ENCODE data around the gene ABCD3. TPM values are rescaled to one million over a fixed set of nuclear protein-coding genes. Genes with fewer than 3 reads are reported as not detected.

ABCD3 gene
- total RNA-seq, 5 donors from 2014 or later (not counting 1 experiment from before 2014, with no cell fraction given), result 17.3 to 29.9 (median 24.2) TPM

DNA sequence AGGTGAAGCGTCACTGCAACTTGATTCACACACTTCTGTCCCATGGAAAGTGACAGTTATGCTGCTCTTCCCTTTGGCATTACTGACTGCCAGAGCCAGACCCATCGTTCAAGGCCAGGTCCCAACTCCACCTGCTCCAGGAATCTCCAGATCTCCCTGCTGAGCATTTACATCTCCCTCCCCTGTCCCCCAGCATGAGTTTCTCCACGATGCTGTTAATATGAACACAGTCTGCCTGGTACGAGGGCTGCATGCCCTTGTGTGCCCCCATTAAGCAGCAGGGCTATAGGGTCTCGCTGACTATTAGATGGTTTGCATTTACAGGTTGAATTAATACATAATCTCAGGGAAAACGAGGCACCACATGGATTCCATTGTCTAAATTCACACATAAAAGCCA, 119.1 kb downstream of the ABCD3 start:
- WGBS (ENCODE audit: insufficient coverage), result 75% methylated on average over 2 of the region's 6 CpGs
- Histone ChIP-seq H3K36me3 (ENCODE audit: control insufficient read depth in 2 of 2, extremely low read depth in 1 of 2, insufficient read depth in 1 of 2, low read length in 1 of 2) (no peaks in the 10 kb centered on the region), H3K4me3 (ENCODE audit: control insufficient read depth in 1 of 2, extremely low read depth in 1 of 2, low read length in 1 of 2) (no peak overlapping the region), H3K27me3 (replicated peaks in 1 of 2; ENCODE audit: control insufficient read depth in 2 of 2, extremely low read depth in 1 of 2, insufficient read depth in 2 of 2, low read length in 1 of 2) (peaks cover 3 to 35% of the 10 kb centered on the region in 2 experiments), H3K27ac (ENCODE audit: low read length) (no peak overlapping the region), H3K4me1 (ENCODE audit: control insufficient read depth in 1 of 2, extremely low read depth in 1 of 2, insufficient read depth in 2 of 2, low read length in 2 of 2) (peaks cover under 1 to 14% of the 10 kb centered on the region in 2 experiments), H3K9me3 (no peaks in the 10 kb centered on the region)
- H3K36me3 Mint-ChIP-seq, result no peaks in the 10 kb centered on the region
- ATAC-seq (replicated peaks in 1 of 4), result no peak
- H3K4me1 Mint-ChIP-seq, result peaks cover 8 to 12% (median 8%) of the 10 kb centered on the region in 3 donors
- DNase-seq, result no peak
- H3K9me3 Mint-ChIP-seq, result no peaks in the 10 kb centered on the region
- ChIA-PET POLR2A (no interaction called here), CTCF (interaction anchor here in 1 of 2 donors (1.1 kb wide), 1 partner anchor 10 kb away, joined by 3 read pairs; no protein-coding TSS in a partner anchor)
- no peak overlapping the region for H3K27ac Mint-ChIP-seq
- no peak overlapping the region for H3K4me3 Mint-ChIP-seq
- peaks cover 43 to 56% of the 10 kb centered on the region in 2 donors for H3K27me3 Mint-ChIP-seq

DNA sequence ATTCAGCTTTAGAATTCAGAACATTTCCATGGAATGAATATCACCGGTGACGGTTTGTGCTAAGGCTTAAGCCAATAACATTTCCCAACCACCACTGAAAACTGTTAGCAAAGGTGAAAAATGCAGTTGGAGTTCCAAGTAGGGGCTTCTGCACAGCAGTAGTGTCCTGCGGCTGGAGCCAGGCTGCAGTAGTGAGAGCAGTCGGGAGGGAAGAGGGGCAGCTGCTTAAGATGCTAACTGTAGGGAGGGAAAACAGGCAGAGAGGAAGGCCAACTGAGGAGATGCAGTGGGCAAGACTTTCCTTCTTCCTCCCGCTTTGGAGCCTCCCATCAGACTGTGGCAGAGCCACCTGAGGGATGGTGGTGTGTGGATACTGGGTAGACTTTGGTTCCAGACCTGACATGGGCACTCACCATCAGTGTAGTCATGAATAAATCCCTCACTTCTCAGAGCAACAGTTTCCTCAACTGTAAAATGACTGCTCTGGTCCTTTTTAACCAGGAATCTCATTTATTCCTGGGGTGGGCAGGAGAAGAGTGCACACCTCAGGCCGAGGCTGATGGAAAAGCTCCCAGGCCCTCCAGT, 120.1 kb downstream of the ABCD3 start:
- H3K27ac ChIP-seq (ENCODE audit: low read length), result no peak overlapping the region
- 83% methylated on average over 3 of the region's 6 CpGs for WGBS (ENCODE audit: insufficient coverage)
- Mint-ChIP-seq H3K36me3 (no peaks in the 10 kb centered on the region), H3K27ac (no peak overlapping the region), H3K9me3 (no peaks in the 10 kb centered on the region), H3K27me3 (peaks cover 50 to 65% of the 10 kb centered on the region in 2 donors), H3K4me1 (peaks cover 14 to 21% (median 17%) of the 10 kb centered on the region in 3 donors), H3K4me3 (no peak overlapping the region)
- POLR2A ChIA-PET, result no interaction called here
- no peak overlapping the region for H3K4me3 ChIP-seq (ENCODE audit: control insufficient read depth in 1 of 2, extremely low read depth in 1 of 2, low read length in 1 of 2)
- H3K36me3 ChIP-seq (ENCODE audit: control insufficient read depth in 2 of 2, extremely low read depth in 1 of 2, insufficient read depth in 1 of 2, low read length in 1 of 2), result no peaks in the 10 kb centered on the region
- peaks cover 6 to 37% of the 10 kb centered on the region in 2 experiments for H3K27me3 ChIP-seq (replicated peaks in 1 of 2; ENCODE audit: control insufficient read depth in 2 of 2, extremely low read depth in 1 of 2, insufficient read depth in 2 of 2, low read length in 1 of 2)
- no peak for ATAC-seq (replicated peaks in 1 of 4)
- CTCF ChIA-PET, result no interaction called here
- H3K9me3 ChIP-seq, result no peaks in the 10 kb centered on the region
- no peak for DNase-seq
- H3K4me1 ChIP-seq (ENCODE audit: control insufficient read depth in 1 of 2, extremely low read depth in 1 of 2, insufficient read depth in 2 of 2, low read length in 2 of 2), result peaks cover 4 to 16% of the 10 kb centered on the region in 2 experiments

DNA sequence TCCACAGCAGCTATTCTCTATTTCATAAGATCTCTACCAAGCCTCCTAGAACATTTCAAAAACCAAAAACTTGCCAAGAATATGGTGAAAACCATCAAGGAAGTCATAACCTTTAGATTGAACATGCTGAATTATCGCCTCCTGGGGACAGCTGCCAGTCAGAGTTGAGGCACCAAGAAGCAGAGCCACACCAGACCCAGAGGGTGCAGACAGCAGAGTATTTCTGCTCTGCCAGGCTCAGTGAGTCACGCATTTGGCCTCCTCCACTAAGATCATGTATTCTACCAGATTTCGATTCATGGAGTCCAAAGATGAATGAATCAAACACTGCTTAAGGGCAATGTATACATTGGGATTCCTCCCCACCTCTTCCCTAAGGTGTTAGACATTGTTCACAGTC, 121.3 kb downstream of the ABCD3 start:
- Histone ChIP-seq H3K27me3 (replicated peaks in 1 of 2; ENCODE audit: control insufficient read depth in 2 of 2, extremely low read depth in 1 of 2, insufficient read depth in 2 of 2, low read length in 1 of 2) (peaks cover 6 to 37% of the 10 kb centered on the region in 2 experiments), H3K9me3 (no peaks in the 10 kb centered on the region), H3K4me3 (ENCODE audit: control insufficient read depth in 1 of 2, extremely low read depth in 1 of 2, low read length in 1 of 2) (no peak overlapping the region), H3K36me3 (ENCODE audit: control insufficient read depth in 2 of 2, extremely low read depth in 1 of 2, insufficient read depth in 1 of 2, low read length in 1 of 2) (no peaks in the 10 kb centered on the region), H3K27ac (ENCODE audit: low read length) (no peak overlapping the region), H3K4me1 (ENCODE audit: control insufficient read depth in 1 of 2, extremely low read depth in 1 of 2, insufficient read depth in 2 of 2, low read length in 2 of 2) (peaks cover 4 to 16% of the 10 kb centered on the region in 2 experiments)
- H3K4me3 Mint-ChIP-seq, result no peak overlapping the region
- H3K4me1 Mint-ChIP-seq, result peaks cover 14 to 21% (median 17%) of the 10 kb centered on the region in 3 donors
- POLR2A ChIA-PET, result no interaction called here
- H3K27ac Mint-ChIP-seq, result no peak overlapping the region
- DNase-seq (no peak), ATAC-seq (replicated peaks in 1 of 4) (no peak)
- H3K9me3 Mint-ChIP-seq, result no peaks in the 10 kb centered on the region
- H3K27me3 Mint-ChIP-seq, result peaks cover 60 to 76% of the 10 kb centered on the region in 2 donors
- CTCF ChIA-PET, result interaction anchor here in 1 of 2 donors (0.5 kb wide), 1 partner anchor 36 kb away, joined by 5 read pairs; no protein-coding TSS in a partner anchor
- no peaks in the 10 kb centered on the region for H3K36me3 Mint-ChIP-seq
- WGBS (ENCODE audit: insufficient coverage), result 90% methylated on average over 1 of the region's 3 CpGs

DNA sequence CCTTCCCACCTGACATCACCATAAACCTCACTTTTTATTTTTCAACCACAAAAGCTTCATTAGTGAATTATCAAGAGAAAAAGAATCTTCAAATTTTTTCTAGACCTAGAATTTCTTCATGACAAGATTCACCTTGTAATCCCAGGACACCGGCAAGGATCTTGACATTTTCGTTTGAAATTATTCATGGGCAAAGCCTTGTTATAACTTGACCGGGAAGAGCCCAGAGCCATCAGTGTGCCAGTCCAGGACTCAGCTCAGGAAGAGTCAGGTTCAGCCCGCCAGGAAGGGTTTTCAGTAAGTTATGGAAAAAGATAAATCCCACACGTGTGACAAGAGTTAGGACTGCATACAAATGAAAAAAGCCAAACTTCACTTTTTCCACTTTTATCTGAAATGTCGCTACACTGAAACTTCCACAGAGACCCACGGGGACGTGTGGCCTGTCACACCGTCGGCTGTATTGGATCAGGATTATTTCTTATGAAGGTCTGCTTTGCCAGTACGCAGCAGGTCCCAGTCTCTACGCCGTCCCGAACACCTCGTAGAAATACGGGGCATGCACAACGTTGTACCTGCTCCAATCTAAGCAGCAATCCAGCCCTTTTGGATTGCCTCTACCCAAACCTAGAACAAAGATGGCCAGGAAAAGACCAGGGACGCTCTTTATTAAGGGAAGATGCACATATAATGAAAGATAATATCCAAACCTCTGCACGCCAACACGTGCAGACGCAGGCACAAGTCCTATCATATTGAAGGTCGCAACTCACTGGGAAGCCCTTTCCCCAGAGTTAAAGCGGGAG, 122.5 kb downstream of the ABCD3 start:
- DNase-seq (no peak), ATAC-seq (replicated peaks in 1 of 4) (no peak)
- Mint-ChIP-seq H3K4me3 (peak overlapping the region; percentile 39 to 68 (median 44)), H3K4me1 (peaks cover 14 to 21% (median 17%) of the 10 kb centered on the region in 3 donors), H3K9me3 (no peaks in the 10 kb centered on the region), H3K27me3 (peaks cover 67 to 76% of the 10 kb centered on the region in 2 donors), H3K36me3 (no peaks in the 10 kb centered on the region), H3K27ac (no peak overlapping the region)
- no peaks in the 10 kb centered on the region for H3K36me3 ChIP-seq (ENCODE audit: control insufficient read depth in 2 of 2, extremely low read depth in 1 of 2, insufficient read depth in 1 of 2, low read length in 1 of 2)
- peak overlapping the region in 1 of 2 donors; percentile 42 for H3K4me3 ChIP-seq (ENCODE audit: control insufficient read depth in 1 of 2, extremely low read depth in 1 of 2, low read length in 1 of 2)
- no peaks in the 10 kb centered on the region for H3K9me3 ChIP-seq
- no peak overlapping the region for H3K27ac ChIP-seq (ENCODE audit: low read length)
- peaks cover 6 to 36% of the 10 kb centered on the region in 2 experiments for H3K27me3 ChIP-seq (replicated peaks in 1 of 2; ENCODE audit: control insufficient read depth in 2 of 2, extremely low read depth in 1 of 2, insufficient read depth in 2 of 2, low read length in 1 of 2)
- peaks cover 4 to 16% of the 10 kb centered on the region in 2 experiments for H3K4me1 ChIP-seq (ENCODE audit: control insufficient read depth in 1 of 2, extremely low read depth in 1 of 2, insufficient read depth in 2 of 2, low read length in 2 of 2)
- CTCF ChIA-PET, result no interaction called here
- POLR2A ChIA-PET, result no interaction called here
- WGBS (ENCODE audit: insufficient coverage), result 60% methylated on average over 15 of the region's 23 CpGs

DNA sequence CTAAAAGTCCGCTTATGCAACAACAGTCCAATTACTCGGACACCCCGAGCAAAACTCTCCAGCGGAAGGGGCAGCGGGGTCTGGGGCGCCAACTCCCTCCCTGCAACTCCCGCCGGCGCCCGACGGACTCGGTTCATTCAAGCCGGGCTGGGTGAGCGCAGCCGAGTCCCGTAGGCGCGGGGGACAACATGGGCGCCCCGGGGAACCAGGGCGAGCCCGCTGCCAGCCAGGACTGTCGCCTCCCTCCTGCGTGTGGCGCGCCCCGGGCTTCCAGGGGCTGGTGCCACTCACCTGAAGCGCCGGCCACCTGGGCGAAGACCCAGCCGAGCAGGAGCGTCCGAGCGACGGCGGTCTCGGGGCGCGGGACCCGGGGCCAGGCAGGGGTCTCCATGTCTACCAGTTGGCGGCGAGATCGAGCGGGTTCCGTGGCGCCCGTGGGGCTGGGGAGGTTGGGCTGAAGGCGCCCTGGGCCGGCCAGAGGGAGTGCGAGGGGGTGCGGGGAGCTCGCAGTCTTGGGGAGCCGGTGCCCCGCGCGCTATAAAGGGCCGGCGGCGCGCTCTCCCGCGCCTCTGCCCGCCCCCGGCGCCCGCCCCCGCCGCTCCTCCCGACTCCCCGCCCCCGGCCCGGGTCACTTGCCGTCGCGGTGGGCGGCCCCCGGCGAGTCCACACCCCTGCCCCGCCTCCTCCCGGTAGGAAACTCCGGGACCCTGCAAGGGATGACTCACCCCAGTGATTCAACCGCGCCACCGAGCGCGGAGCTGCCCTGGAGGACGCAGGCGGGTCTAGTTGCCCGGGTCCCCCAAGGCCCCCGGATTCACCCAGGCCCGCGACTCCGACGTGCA, 123.3 kb downstream of the ABCD3 start, which contains the start of gene F3:
Gene F3 (minus strand): TSS at position 514 of the 842 bp plus-strand sequence. CDS start 123 bp downstream, at position 391.
- Histone ChIP-seq H3K4me1 (ENCODE audit: control insufficient read depth in 1 of 2, extremely low read depth in 1 of 2, insufficient read depth in 2 of 2, low read length in 2 of 2) (peaks cover 4 to 16% of the 10 kb centered on the region in 2 experiments), H3K27me3 (replicated peaks in 1 of 2; ENCODE audit: control insufficient read depth in 2 of 2, extremely low read depth in 1 of 2, insufficient read depth in 2 of 2, low read length in 1 of 2) (peaks cover 6 to 32% of the 10 kb centered on the region in 2 experiments), H3K36me3 (ENCODE audit: control insufficient read depth in 2 of 2, extremely low read depth in 1 of 2, insufficient read depth in 1 of 2, low read length in 1 of 2) (no peaks in the 10 kb centered on the region), H3K9me3 (no peaks in the 10 kb centered on the region), H3K4me3 (ENCODE audit: control insufficient read depth in 1 of 2, extremely low read depth in 1 of 2, low read length in 1 of 2) (peak within 1 kb of the TSS; percentile 33 to 74), H3K27ac (ENCODE audit: low read length) (no peak within 1 kb of the TSS)
- ChIA-PET CTCF (no interaction called here), POLR2A (no interaction called here)
- no peaks in the 10 kb centered on the region for H3K36me3 Mint-ChIP-seq
- H3K4me3 Mint-ChIP-seq, result peak within 1 kb of the TSS; percentile 66 to 70 (median 66)
- H3K27ac Mint-ChIP-seq, result no peak within 1 kb of the TSS
- DNase-seq, result peak in 21 of 35 experiments; percentile 3 to 32 (median 8)
- peaks cover 14 to 21% (median 17%) of the 10 kb centered on the region in 3 donors for H3K4me1 Mint-ChIP-seq
- H3K27me3 Mint-ChIP-seq, result peaks cover 74 to 75% of the 10 kb centered on the region in 2 donors
- peak; percentile 51 to 76 (median 70) for ATAC-seq (replicated peaks in 1 of 4)
- H3K9me3 Mint-ChIP-seq, result no peaks in the 10 kb centered on the region
- 3% methylated on average over 54 of the region's 94 CpGs for WGBS (ENCODE audit: insufficient coverage)

Data from T-cell (primary cell).